ENCODE measurements around the gene FZR1.

Gene FZR1

GRCh38 chr19:3505598-3506383 is at the start of gene FZR1:
Gene FZR1, plus strand, starts transcription at chr19:3506311. Its CDS starts 16,679 bp downstream, at chr19:3522990.
- DNase-seq (ENCODE audit: low spot score): peak; percentile 100

DNA sequence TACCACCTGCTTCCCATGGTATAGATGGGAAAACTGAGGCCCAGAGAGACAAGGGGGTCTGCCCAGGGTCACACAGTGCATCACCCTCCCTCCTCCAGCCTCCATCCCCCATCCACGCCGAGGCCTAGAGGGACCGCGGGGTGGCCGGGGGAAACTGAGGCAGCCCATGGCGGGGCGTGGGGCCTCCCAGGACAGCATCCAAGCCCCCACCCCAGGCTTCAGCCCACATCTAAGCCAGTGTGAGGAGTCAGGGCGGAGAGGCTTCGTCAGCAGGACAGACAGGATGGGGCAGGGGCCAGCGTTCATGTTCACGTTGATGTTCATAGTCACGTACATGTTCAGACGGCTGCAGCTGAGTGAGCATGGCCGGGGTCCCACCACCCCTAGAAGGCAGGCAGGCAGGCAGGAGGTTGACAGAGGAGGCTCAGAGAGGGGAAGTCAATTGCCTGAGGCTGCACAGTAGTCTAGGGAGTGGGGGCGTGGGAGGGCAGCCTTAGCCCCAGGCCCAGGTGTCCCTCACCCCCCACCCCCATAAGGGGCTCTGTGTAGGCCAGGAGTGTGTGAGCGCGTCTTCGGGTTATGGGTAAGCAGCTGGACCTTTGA is 49.1 kb upstream of the FZR1 start:
- DNase-seq (ENCODE audit: low spot score): no peak

DNA sequence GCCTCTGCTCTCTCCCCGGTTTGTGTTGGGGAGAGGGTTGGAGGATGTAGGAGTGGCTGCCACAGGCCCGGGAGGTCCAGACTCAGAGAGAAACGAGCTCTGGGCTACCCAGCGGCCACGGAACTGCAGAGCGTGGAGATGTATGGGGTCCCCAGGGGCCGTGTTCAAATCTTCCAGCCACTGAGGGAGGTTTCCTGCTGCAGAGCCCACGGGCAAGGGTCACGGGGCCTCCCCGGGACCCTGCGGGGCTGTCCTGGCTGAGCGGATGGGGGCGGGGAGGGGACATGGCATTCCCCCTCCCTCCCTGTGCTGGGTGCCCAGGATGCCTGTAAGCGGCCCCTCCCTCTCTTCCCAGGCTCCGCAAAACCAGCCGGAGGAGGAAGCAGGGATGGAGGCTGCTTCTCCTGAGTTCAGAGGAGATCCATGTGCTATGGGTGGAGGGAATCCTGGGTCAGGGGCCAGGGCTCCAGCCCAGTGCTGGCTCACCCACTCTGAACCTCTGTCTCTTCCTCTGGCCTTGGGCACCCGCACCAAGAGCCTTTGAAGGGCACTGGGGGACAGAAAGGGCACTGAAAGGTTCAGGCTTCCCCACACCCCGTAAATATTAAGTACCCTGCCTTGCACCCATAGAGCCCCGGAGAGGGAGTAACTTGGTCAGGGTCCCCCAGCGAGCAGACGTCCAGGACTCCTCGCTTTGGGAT is 48.4 kb upstream of the FZR1 start:
- no peak for DNase-seq (ENCODE audit: low spot score)

- no peak for DNase-seq (ENCODE audit: low spot score)
Measured at GRCh38 chr19:3458229-3459088, 47.7 kb upstream of the FZR1 start.

DNA sequence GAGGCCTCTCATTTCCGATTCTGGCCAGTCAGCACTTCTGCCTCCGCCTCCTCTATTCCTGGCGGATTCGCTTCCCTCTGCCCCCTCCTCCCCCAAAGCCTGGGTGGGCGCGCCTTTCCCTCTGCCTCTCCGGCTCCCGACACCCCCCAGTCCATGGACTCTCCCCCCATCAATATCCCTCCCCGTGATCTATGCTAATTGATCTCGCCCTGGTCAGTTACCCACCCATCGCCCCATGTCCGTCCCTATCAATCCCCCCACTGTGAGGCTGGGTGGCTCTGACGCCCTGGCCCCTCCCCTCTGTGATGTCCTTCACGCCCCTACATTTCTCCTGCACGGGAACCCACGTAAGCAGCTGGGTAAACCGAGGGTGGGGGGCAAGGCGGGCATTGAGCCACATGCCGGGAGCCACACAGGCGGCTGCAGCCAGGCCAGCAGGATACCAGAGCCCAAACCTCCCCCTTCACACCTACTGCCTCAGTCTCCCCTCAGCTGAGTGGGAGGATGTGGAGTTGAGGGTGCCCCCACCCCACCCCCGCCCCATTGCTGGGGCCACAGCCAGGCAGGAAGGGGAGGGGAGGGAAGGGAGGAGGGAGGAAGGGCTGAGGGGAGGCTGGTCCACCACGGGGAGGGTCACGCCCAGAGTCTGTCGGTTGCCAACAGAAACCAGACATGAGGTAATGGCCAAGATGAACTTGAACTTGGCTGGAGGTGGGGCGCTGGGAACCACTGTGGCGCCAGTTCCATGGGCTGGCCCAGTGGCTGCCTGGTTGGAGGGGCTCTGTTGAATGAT is 46.8 kb upstream of the FZR1 start:
- peak; percentile 96 for DNase-seq (ENCODE audit: low spot score)

DNA sequence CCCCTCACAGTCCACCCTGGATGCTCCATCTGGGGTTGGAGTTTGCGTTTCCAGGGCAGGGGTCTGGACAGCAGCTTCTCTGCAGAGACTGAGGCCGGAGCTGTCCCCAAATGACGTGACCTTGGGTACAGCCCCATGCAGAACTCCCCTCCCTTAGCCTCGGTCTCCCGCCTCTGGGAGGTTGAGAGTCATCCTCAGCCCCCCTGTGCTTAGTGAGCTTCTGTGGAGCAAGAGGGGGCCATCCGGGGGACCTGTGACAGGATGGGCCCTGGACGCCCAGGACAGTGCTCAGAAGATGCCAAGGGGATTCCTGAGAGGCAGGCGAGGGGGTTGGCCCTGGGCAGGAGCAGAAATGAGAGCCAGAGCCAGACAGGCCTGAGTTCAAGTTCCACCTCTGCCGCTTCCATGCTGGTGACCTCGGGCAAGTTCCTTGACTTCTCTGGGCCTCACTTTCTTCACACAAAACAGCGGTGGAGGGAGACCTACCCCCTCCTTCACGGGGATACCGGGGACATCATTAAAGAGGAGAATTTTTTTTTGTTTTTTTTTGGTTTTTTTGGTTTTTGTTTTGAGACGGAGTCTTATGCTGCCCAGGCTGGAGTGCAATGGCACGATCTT is 46.0 kb upstream of the FZR1 start:
- DNase-seq (ENCODE audit: low spot score): no peak

GRCh38 chr19:3462991-3463713 is 43.0 kb upstream of the FZR1 start:
- DNase-seq (ENCODE audit: low spot score): no peak

GRCh38 chr19:3463714-3464586 is 42.2 kb upstream of the FZR1 start:
- no peak for DNase-seq (ENCODE audit: low spot score)

DNA sequence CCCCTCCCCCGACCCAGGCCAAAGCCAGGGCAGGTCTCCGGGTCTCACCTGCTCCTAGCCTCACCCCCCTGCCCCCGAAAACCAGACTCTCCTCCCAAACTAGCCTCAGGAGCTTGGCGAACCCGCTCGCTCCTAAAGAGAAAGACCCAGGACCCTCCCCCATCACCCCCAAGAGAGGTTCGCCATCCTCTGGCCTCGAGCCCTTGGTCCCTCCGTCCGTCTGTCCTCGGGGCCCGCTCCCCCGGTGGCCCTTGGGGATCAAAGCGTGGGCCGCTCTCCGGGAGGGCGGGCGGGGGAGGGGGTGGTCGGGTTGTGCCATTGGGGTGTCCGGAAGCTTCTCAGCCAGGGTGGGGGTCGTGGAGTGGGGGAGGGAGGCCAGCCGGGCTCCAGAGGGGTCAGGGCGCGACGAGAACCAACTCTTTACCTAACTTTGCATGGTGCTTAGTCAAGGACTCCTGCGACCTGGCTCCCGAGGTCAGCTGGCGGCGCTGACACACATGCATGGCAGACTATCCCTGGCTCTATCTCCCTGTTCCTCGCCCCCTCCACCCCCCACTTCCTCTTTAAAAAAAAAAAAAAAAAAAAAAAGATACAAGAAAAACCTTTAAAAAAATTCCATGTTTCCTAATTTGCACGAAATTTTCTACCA is 41.4 kb upstream of the FZR1 start:
- no peak for DNase-seq (ENCODE audit: low spot score)

DNA sequence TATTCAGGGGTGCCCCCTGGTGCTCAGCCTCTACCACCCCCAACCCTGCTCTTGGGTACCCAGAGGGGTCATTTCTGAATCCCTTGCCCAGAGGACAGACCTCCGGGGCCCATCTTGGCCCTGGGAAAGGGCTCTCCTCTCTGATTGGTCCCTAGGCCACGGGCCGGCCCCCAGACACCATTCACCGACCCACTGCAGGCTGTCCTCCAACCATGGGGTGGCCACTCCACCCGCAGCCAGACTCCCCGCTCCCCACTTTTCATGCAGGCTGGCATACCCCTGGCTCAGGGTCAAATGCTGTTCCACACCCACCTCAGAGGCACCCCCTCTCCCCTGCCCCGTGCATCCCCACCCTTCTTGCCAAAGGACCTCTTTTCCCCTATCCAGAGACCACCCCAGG is 40.6 kb upstream of the FZR1 start:
- DNase-seq (ENCODE audit: low spot score): no peak

GRCh38 chr19:3466635-3467034 is 39.5 kb upstream of the FZR1 start:
- DNase-seq (ENCODE audit: low spot score): no peak

DNA sequence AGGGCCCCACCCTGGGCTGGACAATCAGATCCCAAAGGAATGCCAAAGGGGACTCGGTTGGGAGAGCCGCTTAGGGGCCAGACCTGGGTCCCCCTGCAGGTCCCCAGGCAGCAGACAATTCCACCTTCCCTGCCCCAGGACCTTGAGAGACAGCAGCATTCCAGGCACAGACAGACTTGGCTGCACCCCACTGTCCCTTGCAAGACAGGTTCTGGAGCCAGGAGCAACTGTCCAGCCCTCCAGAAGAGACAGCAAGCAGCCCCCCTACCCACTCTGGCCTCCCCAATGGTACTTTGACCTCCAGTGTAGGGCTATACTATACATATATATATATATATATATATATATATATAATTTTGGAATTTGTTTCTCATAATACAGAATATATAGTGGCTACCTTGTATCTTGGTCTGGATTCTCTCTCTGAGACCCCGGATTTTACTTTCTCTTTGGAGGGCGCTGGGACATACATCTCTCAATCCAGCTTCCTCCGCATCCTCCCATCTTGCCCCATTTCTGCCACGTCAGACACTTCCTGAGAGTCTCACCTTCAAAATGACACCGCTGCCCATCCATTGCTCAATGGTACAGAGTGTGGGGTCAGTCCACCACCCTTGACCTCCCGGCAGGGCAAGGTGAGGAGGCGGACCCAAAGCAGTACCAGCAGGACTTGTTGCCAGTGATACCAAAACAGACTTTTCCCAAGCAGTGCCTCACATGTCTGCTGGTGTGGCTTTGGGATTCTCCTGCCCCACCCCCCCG is 38.5 kb upstream of the FZR1 start:
- no peak for DNase-seq (ENCODE audit: low spot score)

DNA sequence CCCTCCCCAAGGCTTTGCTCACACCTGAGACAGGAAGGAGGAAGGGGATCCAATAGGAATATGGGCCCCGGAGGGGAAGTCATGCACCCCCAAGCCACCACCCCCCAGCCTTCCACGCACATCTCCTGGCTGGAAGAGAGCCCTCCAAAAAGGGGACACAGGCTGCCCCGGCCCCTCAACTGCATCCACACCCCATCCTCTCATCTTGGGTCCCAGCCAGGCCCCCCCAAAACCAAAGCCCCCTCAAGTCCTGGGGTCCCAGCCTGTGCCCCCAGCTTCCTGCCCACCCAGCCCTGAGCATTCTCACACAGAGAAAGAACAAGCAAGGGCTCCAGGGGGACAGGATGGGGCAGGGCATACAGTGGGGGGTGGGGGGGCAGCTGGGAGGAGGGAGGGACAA is 37.9 kb upstream of the FZR1 start:
- DNase-seq (ENCODE audit: low spot score): no peak

DNA sequence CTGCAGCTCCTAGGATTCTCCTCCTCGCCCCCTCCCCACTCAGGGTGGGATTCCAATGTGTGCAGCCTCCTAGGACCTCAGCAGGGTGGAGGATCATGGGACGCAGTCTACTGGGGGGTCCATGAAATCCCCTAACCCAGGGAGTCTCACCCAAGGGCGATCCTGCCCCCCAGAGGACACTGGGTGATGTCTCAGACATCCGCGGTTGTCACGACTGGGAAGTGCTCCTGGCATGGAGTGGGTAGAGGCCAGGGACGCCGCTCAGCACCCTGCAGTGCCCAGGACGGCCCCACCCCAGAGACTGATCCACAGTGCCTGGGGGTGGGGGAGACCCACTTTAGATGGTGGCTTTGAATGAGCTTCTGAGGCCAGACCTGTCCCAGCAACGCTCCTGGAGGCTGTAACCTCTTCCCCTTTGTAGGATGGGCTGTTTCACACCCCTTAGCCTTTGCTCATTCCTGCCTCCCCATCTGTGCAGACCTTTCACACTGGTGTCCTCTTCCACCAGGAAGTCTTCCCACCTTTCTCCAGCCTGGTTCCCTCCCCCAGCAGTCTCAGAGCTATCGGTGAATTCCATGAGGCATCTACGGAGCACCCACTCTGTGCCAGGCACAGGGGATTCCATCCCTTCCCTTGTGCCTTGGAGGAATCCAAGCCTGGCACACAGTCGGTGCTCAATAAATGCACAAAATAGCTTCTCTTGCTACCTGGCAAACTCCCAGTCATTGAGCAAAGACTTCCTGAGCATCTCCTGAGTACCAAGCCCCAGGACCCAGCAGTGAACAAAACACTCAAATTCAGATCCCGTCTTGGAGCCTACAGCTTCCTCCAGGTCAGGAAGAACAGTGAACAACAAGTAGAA is 36.2 kb upstream of the FZR1 start:
- DNase-seq (ENCODE audit: low spot score): no peak

DNA sequence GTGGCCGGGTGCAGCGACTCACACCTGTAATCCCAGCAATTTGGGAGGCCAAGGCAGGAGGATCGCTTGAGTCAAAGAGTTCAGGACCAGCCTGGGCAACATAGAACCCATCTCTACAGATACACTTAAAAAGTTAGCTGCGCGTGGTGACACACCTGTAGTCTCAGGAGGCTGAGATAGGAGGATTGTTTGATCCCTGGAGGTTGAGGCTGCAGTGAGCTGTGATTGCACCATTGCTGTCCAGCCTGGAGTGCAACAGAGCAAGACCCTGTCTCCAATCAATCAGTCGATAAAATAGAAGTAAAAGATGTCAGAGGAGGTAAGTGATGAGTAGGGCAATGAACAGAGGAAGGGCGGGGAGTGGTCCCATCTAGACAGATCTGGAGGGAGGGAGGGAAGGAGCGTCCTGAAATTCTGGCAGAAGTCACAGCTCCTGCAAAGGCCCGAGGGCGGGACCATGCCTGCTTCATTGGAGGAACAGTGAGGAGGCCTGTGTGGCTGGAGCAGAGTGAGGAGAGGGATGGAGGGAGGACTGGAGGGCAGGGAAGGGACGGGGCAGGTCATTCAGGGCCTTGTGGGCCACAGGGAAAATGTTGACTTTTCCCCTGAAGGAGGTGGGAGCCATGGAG is 35.5 kb upstream of the FZR1 start:
- no peak for DNase-seq (ENCODE audit: low spot score)

- DNase-seq (ENCODE audit: low spot score): peak; percentile 54
Measured at GRCh38 chr19:3471954-3472655, 34.0 kb upstream of the FZR1 start.

All from AG08395 (cell line).